ENCODE data around the gene SLC22A31.

DNA sequence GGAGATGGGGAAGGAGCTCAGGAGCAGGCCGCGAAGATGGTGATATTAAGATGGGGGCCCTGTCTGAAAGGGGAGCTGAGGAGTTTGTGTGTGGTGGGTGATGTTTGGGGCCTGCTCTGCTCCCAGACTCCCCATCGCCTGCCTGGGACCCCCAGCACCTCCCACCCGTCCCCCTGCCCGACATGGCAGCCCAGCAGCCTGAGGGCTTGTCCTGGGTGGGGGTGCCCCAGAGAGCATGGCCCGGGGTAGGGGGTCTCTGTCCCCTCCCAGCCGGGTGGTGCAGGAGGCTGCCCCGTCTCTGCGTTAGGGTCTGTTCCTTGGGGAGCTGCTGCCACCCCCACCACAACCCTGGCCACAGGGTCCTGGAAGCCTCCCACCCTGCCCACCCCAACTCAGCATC, 23.6 kb downstream of the SLC22A31 start:
- TF ChIP-seq, protein P1, sequence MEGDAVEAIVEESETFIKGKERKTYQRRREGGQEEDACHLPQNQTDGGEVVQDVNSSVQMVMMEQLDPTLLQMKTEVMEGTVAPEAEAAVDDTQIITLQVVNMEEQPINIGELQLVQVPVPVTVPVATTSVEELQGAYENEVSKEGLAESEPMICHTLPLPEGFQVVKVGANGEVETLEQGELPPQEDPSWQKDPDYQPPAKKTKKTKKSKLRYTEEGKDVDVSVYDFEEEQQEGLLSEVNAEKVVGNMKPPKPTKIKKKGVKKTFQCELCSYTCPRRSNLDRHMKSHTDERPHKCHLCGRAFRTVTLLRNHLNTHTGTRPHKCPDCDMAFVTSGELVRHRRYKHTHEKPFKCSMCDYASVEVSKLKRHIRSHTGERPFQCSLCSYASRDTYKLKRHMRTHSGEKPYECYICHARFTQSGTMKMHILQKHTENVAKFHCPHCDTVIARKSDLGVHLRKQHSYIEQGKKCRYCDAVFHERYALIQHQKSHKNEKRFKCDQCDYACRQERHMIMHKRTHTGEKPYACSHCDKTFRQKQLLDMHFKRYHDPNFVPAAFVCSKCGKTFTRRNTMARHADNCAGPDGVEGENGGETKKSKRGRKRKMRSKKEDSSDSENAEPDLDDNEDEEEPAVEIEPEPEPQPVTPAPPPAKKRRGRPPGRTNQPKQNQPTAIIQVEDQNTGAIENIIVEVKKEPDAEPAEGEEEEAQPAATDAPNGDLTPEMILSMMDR (IDR thresholded peaks at IDR 0.05; ENCODE audit: extremely low read depth in 1 of 2, insufficient read depth in 1 of 2, low read depth in 1 of 2, low read length in 2 of 2) = no peak
- TF ChIP-seq EZH2 (IDR thresholded peaks at IDR 0.05; ENCODE audit: borderline replicate concordance, low read depth, low read length, severe bottlenecking) = no peak

Measured in endothelial cell of umbilical vein (primary cell).